Glutamatergic neuron (in vitro differentiated cells): ENCODE data around the gene HEATR1. TPM values are rescaled to one million over a fixed set of nuclear protein-coding genes. Genes with fewer than 3 reads are reported as not detected.

Experiments
- DNase-seq: peaks from one replicate; pipeline ENCODE4 v3.0.0; 2022
- H3K27ac Mint-ChIP-seq: one replicate; pipeline ENCODE4 v1.8.0; 2020; ENCODE audit warnings: mild to moderate bottlenecking, mixed read lengths, inconsistent platforms; ENCODE audit not compliant: unreplicated experiment
- H3K27me3 Mint-ChIP-seq: one replicate; pipeline ENCODE4 v1.8.0; 2020; ENCODE audit warnings: mild to moderate bottlenecking, moderate library complexity, mixed read lengths, inconsistent platforms; ENCODE audit not compliant: unreplicated experiment
- H3K36me3 Mint-ChIP-seq: one replicate; pipeline ENCODE4 v1.8.0; 2020; ENCODE audit warnings: mild to moderate bottlenecking, mixed read lengths, inconsistent platforms; ENCODE audit not compliant: unreplicated experiment
- H3K4me1 Mint-ChIP-seq: one replicate; pipeline ENCODE4 v1.8.0; 2020; ENCODE audit warnings: mild to moderate bottlenecking, low read depth, mixed read lengths, inconsistent platforms; ENCODE audit not compliant: unreplicated experiment
- H3K4me3 Mint-ChIP-seq: one replicate; pipeline ENCODE4 v1.8.0; 2020; ENCODE audit warnings: mild to moderate bottlenecking, mixed read lengths, inconsistent platforms; ENCODE audit not compliant: unreplicated experiment
- H3K9me3 Mint-ChIP-seq: one replicate; pipeline ENCODE4 v1.8.0; 2020; ENCODE audit warnings: mild to moderate bottlenecking, moderate library complexity, mixed read lengths, inconsistent platforms; ENCODE audit not compliant: unreplicated experiment
- CTCF ChIP-seq: fragments of 200-600 bp; sonication (generic); IDR thresholded peaks from one replicate; pipeline ENCODE4 v1.5.0; 2021; ENCODE audit not compliant: partially characterized antibody, unreplicated experiment
- total RNA-seq: library from RNA; stranded (reverse); fragmentation: NEBNext Ultra II Directional; extraction: Animal tissue kit (Norgen Biotek cat#: 25700); gene quantifications from one replicate; pipeline ENCODE4 v1.2.1, GENCODE V29; 2021; ENCODE audit not compliant: unreplicated experiment

The HEATR1 gene
- total RNA-seq, 1 donor from 2014 or later: 31.7 TPM

DNA sequence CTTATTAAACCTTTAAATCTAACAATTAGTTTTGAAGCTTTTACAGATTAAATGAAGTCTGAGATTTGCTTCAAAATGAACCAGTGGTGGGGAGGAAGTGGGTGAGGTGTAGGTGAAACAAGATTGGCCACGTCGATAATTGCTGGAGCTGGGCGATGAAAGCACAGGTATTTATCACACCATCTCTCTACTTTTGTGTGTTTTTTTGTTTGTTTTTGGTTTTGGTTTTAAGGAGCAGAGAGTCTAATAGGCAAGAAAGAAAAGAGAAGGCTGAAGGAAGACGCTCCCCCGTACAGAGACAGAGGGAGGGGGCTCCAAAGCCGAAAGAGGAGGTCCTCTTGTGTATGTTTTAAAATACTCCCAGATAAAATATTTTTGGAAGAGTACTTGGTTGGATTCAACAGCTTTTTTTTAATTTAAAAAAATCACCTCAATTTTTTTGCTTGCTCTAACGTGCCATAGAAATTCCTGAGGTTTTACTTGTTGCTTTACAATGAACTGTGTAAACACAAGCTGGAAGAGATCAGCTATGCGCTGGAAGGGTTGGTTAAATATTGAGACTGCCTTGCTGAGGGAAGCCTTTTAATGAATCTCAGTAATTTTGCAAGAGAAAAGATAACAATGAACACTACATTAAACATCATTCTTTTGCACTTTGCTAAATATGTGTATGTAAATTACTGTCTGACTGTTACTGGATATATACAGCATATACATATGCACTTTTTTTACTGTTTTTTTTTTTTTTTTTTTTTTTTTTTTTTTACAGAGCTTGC, 87.2 kb downstream of the HEATR1 start:
- H3K27ac Mint-ChIP-seq: no peak overlapping the region
- H3K4me3 Mint-ChIP-seq: no peak overlapping the region
- DNase-seq: no peak
- H3K9me3 Mint-ChIP-seq: peaks cover 3% of the 10 kb centered on the region
- peaks cover 6% of the 10 kb centered on the region for H3K4me1 Mint-ChIP-seq
- H3K36me3 Mint-ChIP-seq: peaks cover 4% of the 10 kb centered on the region
- peaks cover 7% of the 10 kb centered on the region for H3K27me3 Mint-ChIP-seq
- no peak for TF ChIP-seq CTCF

DNA sequence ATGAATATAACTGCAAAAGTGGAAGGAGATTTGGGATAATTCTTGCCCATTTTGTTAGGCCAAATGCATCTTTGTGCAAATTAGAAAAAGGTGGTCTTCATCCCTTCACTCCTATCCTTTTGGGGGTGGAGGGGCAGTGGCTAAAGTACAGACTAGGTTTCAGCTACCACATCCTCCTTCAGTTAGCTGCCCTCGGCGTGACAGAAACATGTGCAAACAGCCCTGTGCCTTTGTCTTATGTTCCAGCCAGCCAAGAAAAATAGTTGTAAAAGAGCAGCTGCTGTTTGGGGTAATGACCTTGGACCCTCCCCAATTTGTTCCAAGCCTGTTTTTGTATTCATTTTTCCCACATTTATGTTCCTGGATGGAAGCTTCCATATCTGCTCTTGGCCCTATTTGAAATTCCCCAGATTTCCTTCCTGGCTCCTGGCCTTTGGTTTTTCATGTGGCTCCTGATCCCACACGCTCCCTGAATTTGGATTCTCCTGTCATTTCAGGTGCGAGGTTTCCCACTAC, 88.8 kb downstream of the HEATR1 start:
- Mint-ChIP-seq H3K27ac (no peak overlapping the region), H3K27me3 (peaks cover 3% of the 10 kb centered on the region), H3K4me3 (no peak overlapping the region), H3K4me1 (peaks cover 3% of the 10 kb centered on the region), H3K36me3 (no peaks in the 10 kb centered on the region), H3K9me3 (peaks cover 2% of the 10 kb centered on the region)
- no peak for DNase-seq
- TF ChIP-seq CTCF: no peak

- no peak overlapping the region for H3K4me3 Mint-ChIP-seq
- H3K4me1 Mint-ChIP-seq: no peaks in the 10 kb centered on the region
- H3K9me3 Mint-ChIP-seq: peaks cover 2% of the 10 kb centered on the region
- H3K36me3 Mint-ChIP-seq: no peaks in the 10 kb centered on the region
- no peak for DNase-seq
- peaks cover 6% of the 10 kb centered on the region for H3K27me3 Mint-ChIP-seq
- H3K27ac Mint-ChIP-seq: no peak overlapping the region
- TF ChIP-seq CTCF: no peak
Measured at GRCh38 chr1:236514703-236515442, 89.4 kb downstream of the HEATR1 start.

- TF ChIP-seq CTCF: no peak
- Mint-ChIP-seq H3K4me3 (no peak overlapping the region), H3K27me3 (peaks cover 6% of the 10 kb centered on the region), H3K36me3 (no peaks in the 10 kb centered on the region), H3K4me1 (no peaks in the 10 kb centered on the region), H3K27ac (no peak overlapping the region), H3K9me3 (peaks cover 2% of the 10 kb centered on the region)
- DNase-seq: no peak
Measured at GRCh38 chr1:236511735-236512418, 92.4 kb downstream of the HEATR1 start.
